Stomach (tissue), 4 donors: ENCODE results near the gene HSD17B13.

Experiments
- CTCF ChIP-seq, 7 experiments: fragments of 450-650 bp in 4 of 7; fragments of 200-600 bp in 3 of 7; sonication (generic) in 3 of 7; IDR thresholded peaks; one replicate each; pipeline ENCODE4 v1.5.1; 2016 to 2019; ENCODE audit warnings: antibody characterized with exemption in 7 of 7, control low read depth in 2 of 7, mild to moderate bottlenecking in 1 of 7
- EP300 ChIP-seq: sonication (generic); formaldehyde crosslinking; IDR thresholded peaks from one replicate; pipeline ENCODE4 v1.6.1; 2017; ENCODE audit warnings: antibody characterized with exemption
- POLR2A ChIP-seq, 4 donors: fragments of 450-650 bp; IDR thresholded peaks; one replicate each; pipeline ENCODE4 v1.6.1; 2016; ENCODE audit warnings: antibody characterized with exemption in 4 of 4, control low read depth in 2 of 4, mild to moderate bottlenecking in 1 of 4, moderate library complexity in 1 of 4
- POLR2AphosphoS5 ChIP-seq, 3 donors: sonication (generic); formaldehyde crosslinking; IDR thresholded peaks; one replicate each; pipeline ENCODE4 v1.6.1; 2016; ENCODE audit warnings: antibody characterized with exemption in 3 of 3

GRCh38 chr4:87268411-87268810 lies 54.3 kb downstream of the HSD17B13 start:
- TF ChIP-seq POLR2A (IDR thresholded peaks at IDR 0.05), result no peak
- TF ChIP-seq CTCF (IDR thresholded peaks at IDR 0.05), result no peak
- TF ChIP-seq POLR2AphosphoS5 (IDR thresholded peaks at IDR 0.05), result no peak
- TF ChIP-seq EP300, result no peak
